ENCODE measurements around the gene SVIL. TPM values are rescaled to one million over a fixed set of nuclear protein-coding genes. Genes with fewer than 3 reads are reported as not detected.
"Not testable (repeated sequence)": the region's sequence is repeated elsewhere in the genome, so short reads cannot be mapped to it uniquely, and the experiment has no call there.

Gene SVIL
- total RNA-seq, 1 experiment from 2014 or later: 10.2 TPM

DNA sequence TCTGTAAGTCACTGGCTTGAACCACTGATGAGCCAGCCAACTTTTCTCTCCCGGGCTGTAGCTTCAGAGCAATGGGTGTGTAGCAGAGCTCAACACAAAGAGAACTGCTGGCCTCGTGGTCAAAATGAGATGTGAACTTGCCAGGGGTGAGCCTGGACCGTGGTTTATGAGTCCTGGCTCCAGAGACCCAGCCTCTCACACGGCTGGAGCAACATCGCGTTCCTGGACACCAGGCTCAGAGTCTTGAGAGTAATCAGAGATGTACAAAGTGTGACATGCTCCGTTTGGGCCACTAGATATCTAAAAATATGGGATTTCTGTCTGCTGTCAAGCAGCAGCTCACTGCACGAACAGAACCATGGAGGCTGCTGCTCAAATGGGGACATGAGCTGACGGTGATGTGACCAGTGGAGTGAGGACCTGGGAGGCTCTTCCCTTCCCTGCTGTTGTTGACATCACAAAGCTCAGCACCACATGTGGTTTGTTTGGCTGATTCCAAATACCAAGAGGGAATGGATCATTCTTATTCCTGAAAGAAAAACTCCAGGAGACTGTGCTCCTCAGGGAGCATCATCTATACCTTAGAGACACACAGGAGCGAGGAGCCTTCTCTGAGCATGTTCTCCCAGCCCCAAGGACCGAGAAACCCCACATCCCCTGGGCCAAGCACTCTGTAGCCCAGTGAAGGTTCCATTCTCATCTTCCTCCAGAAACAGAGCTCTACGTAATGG is 9.2 kb upstream of the SVIL start:
- no peak overlapping the region for H3K27ac ChIP-seq
- no peak for DNase-seq (ENCODE audit: low read depth in 1 of 2, low spot score in 2 of 2)
- no peaks in the 10 kb centered on the region for H3K36me3 ChIP-seq
- peaks cover 33% of the 10 kb centered on the region for H3K4me1 ChIP-seq (replicated peaks)
- no peaks in the 10 kb centered on the region for H3K9me3 ChIP-seq (replicated peaks)
- no peaks in the 10 kb centered on the region for H3K27me3 ChIP-seq (replicated peaks)
- H3K4me3 ChIP-seq: no peak overlapping the region

GRCh38 chr10:29642990-29643389 is 8.2 kb upstream of the SVIL start:
- H3K36me3 ChIP-seq: no peaks in the 10 kb centered on the region
- DNase-seq (ENCODE audit: low read depth in 1 of 2, low spot score in 2 of 2): no peak
- H3K4me3 ChIP-seq: no peak overlapping the region
- no peaks in the 10 kb centered on the region for H3K9me3 ChIP-seq (replicated peaks)
- H3K27ac ChIP-seq: no peak overlapping the region
- H3K4me1 ChIP-seq (replicated peaks): peaks cover 24% of the 10 kb centered on the region
- no peaks in the 10 kb centered on the region for H3K27me3 ChIP-seq (replicated peaks)

DNA sequence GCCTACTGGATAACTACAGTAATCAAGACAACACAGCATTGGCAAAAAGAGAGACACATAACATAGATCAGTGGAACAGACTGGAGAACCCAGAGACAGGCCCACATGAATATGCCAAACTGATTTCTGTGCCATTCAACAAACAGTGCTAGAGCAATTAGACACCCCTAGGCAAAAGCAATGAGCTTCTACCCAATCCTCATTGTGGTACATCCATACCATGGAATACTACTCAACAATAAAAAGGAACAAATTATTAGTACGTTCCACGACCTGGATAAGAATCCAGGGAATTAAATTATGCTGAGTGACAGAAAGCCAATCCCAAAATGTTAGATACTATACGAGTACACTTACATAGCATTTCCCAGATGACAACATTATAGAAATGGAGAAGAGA is 2.8 kb upstream of the SVIL start:
- Histone ChIP-seq H3K27me3 (replicated peaks) (no peaks in the 10 kb centered on the region), H3K4me3 (no peak overlapping the region), H3K4me1 (replicated peaks) (peaks cover 42% of the 10 kb centered on the region), H3K36me3 (no peaks in the 10 kb centered on the region), H3K9me3 (replicated peaks) (no peaks in the 10 kb centered on the region), H3K27ac (no peak overlapping the region)
- DNase-seq (ENCODE audit: low read depth in 1 of 2, low spot score in 2 of 2): no peak

GRCh38 chr10:29636178-29636577 is 1.4 kb upstream of the SVIL start:
- peak overlapping the region; percentile 69 for H3K27ac ChIP-seq
- DNase-seq (ENCODE audit: low read depth in 1 of 2, low spot score in 2 of 2): peak in 1 of 2 experiments; percentile 85

DNA sequence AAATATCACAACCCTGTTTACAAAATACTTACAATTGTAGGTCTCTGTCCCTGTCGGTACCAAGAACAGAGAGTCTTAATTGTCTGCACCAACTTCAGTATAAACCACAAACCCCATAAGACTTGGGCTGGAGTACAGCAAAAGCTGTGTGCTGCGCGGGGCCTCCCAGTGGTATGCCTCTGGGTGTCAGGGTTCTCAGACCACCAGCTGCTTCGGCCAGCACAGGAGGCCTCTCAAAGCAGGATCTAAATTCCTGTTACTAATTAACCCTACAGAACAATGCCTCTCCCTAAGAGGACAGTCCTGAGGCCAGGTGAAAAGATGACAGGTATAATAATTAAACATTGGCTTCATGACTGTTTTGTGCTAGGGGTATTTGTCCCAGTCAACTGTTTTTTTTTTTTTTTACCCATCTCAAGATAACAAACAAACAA is 957 bp upstream of the SVIL start:
- peak overlapping the region; percentile 69 for H3K27ac ChIP-seq
- no peaks in the 10 kb centered on the region for H3K9me3 ChIP-seq (replicated peaks)
- H3K27me3 ChIP-seq (replicated peaks): no peaks in the 10 kb centered on the region
- peak; percentile 67 to 75 for DNase-seq (ENCODE audit: low read depth in 1 of 2, low spot score in 2 of 2)
- H3K4me1 ChIP-seq (replicated peaks): peaks cover 43% of the 10 kb centered on the region
- no peak overlapping the region for H3K4me3 ChIP-seq
- no peaks in the 10 kb centered on the region for H3K36me3 ChIP-seq

More at GRCh38 chr10:29636178-29636577, 1.4 kb upstream of the SVIL start:
- Histone ChIP-seq H3K4me1 (replicated peaks) (peaks cover 43% of the 10 kb centered on the region), H3K9me3 (replicated peaks) (no peaks in the 10 kb centered on the region), H3K4me3 (no peak overlapping the region), H3K27me3 (replicated peaks) (no peaks in the 10 kb centered on the region), H3K36me3 (no peaks in the 10 kb centered on the region)

GRCh38 chr10:29634105-29634504 is 666 bp downstream of the SVIL start:
- Histone ChIP-seq H3K36me3 (no peaks in the 10 kb centered on the region), H3K27me3 (replicated peaks) (no peaks in the 10 kb centered on the region), H3K4me3 (no peak overlapping the region), H3K27ac (peak overlapping the region; percentile 69), H3K4me1 (replicated peaks) (peaks cover 43% of the 10 kb centered on the region), H3K9me3 (replicated peaks) (no peaks in the 10 kb centered on the region)
- DNase-seq (ENCODE audit: low read depth in 1 of 2, low spot score in 2 of 2): no peak

GRCh38 chr10:29631049-29631339 is 3.8 kb downstream of the SVIL start:
- DNase-seq (ENCODE audit: low read depth in 1 of 2, low spot score in 2 of 2): no peak
- Histone ChIP-seq H3K27me3 (replicated peaks) (no peaks in the 10 kb centered on the region), H3K9me3 (replicated peaks) (no peaks in the 10 kb centered on the region), H3K4me3 (no peak overlapping the region), H3K36me3 (no peaks in the 10 kb centered on the region), H3K4me1 (replicated peaks) (peaks cover 36% of the 10 kb centered on the region), H3K27ac (no peak overlapping the region)

- no peaks in the 10 kb centered on the region for H3K9me3 ChIP-seq (replicated peaks)
- no peaks in the 10 kb centered on the region for H3K36me3 ChIP-seq
- no peaks in the 10 kb centered on the region for H3K27me3 ChIP-seq (replicated peaks)
- H3K4me1 ChIP-seq (replicated peaks): peaks cover 30% of the 10 kb centered on the region
- peak in 1 of 2 experiments; percentile 2 for DNase-seq (ENCODE audit: low read depth in 1 of 2, low spot score in 2 of 2)
- H3K4me3 ChIP-seq: no peak overlapping the region
- H3K27ac ChIP-seq: no peak overlapping the region
Measured at GRCh38 chr10:29630205-29631048, 4.3 kb downstream of the SVIL start.

- H3K27ac ChIP-seq: no peak overlapping the region
- no peak overlapping the region for H3K4me3 ChIP-seq
- peak in 1 of 2 experiments; percentile 10 for DNase-seq (ENCODE audit: low read depth in 1 of 2, low spot score in 2 of 2)
- peaks cover 16% of the 10 kb centered on the region for H3K4me1 ChIP-seq (replicated peaks)
- H3K9me3 ChIP-seq (replicated peaks): no peaks in the 10 kb centered on the region
- H3K36me3 ChIP-seq: no peaks in the 10 kb centered on the region
- H3K27me3 ChIP-seq (replicated peaks): no peaks in the 10 kb centered on the region
Measured at GRCh38 chr10:29628912-29629526, 5.8 kb downstream of the SVIL start.

DNA sequence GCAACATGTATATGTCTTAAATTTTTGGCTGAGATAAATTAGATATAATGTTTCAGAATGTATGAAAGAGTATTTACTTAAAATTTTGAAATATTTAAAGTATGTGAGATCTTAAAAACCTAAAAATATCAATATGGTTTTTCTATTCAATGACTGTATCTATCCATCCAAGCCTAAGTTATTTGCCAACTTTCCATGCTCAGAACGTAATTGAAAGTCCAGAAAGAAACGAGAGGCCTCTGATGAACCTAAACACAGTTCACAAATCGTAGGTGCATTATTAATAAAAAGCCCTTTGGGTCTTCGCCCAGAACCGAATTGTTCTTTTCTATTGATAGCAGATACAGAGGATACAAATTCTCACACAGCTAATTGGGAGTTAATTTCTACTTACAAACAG is 6.5 kb downstream of the SVIL start:
- H3K4me3 ChIP-seq: no peak overlapping the region

DNA sequence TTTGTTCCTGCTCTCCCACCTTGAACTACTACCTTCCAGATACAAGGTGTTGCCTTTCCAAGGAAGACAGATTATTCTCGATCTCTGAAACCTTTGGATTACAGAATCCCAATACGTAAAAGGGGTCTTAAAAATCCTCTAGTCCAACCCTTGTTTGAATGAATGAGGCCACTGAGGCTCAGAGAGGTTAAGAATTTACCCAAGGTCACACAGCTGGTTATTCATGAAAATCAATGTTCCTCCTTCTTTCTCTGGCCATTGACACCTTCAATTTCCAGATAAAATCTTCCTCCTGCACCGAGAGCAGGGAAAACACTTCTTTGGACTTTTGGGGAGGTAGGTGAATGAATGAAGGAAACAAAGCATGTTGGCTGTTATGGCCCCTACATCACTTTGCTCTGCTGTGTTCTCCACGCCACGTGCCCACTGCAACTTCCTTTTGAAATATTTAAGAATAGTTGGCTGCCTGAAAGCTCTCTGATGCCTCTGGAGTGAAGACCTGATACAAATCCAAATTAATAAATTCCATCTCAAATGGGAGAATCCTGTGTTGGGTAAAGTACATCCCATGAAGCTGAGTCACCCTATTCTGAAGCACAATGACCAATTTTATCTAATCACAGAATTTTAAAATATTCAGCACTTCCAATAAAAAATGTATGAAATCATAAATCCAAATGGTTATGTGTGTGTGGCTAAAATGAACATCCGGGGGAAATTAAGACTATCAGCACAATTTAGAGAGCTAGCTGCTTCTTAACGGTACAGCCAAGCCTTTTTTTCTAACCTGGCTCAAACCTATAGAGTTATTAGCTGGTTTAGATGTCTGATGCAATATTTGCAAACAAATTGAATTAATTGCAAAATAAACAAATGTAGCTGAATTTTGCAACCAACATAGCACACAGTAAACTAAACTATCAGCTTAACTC is 7.3 kb downstream of the SVIL start:
- no peak for DNase-seq (ENCODE audit: low read depth in 1 of 2, low spot score in 2 of 2)
- Histone ChIP-seq H3K4me3 (no peak overlapping the region), H3K36me3 (no peaks in the 10 kb centered on the region), H3K9me3 (replicated peaks) (no peaks in the 10 kb centered on the region), H3K27ac (no peak overlapping the region), H3K4me1 (replicated peaks) (peaks cover under 1% of the 10 kb centered on the region), H3K27me3 (replicated peaks) (no peaks in the 10 kb centered on the region)

More for the DNA sequence above, 6.5 kb downstream of the SVIL start:
- H3K27ac ChIP-seq: no peak overlapping the region
- peaks cover 9% of the 10 kb centered on the region for H3K4me1 ChIP-seq (replicated peaks)
- no peak for DNase-seq (ENCODE audit: low read depth in 1 of 2, low spot score in 2 of 2)
- no peaks in the 10 kb centered on the region for H3K9me3 ChIP-seq (replicated peaks)
- no peaks in the 10 kb centered on the region for H3K36me3 ChIP-seq
- no peaks in the 10 kb centered on the region for H3K27me3 ChIP-seq (replicated peaks)

- not testable (repeated sequence) for H3K27ac ChIP-seq; H3K4me3 ChIP-seq; DNase-seq (ENCODE audit: low read depth in 1 of 2, low spot score in 2 of 2); H3K27me3 ChIP-seq (replicated peaks); H3K36me3 ChIP-seq; H3K9me3 ChIP-seq (replicated peaks)
- H3K4me1 ChIP-seq (replicated peaks): peaks cover 12% of the 10 kb centered on the region
Measured at GRCh38 chr10:29624357-29624756, 10.4 kb downstream of the SVIL start.

DNA sequence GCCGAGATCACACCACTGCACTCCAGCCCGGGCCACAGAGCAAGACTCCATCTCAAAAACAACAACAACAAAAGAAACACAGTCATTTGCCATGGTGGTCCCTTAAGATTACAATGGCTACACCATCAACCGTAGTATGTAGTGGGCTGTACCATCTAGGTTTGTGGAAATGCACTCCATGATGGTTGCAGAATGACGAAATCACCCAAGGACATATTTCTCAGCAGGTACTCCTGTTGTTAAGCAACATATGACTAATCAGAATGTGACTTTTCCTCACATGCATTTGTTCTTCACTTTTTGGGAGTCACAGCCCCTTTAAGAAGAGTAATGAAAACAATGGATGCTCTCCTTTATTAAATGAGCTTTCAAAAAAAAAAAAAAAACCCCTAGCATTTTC is 11.0 kb downstream of the SVIL start:
- peaks cover 17% of the 10 kb centered on the region for H3K4me1 ChIP-seq (replicated peaks)
- H3K27me3 ChIP-seq (replicated peaks): no peaks in the 10 kb centered on the region
- DNase-seq (ENCODE audit: low read depth in 1 of 2, low spot score in 2 of 2): no peak
- no peak overlapping the region for H3K4me3 ChIP-seq
- H3K9me3 ChIP-seq (replicated peaks): no peaks in the 10 kb centered on the region
- no peaks in the 10 kb centered on the region for H3K36me3 ChIP-seq
- H3K27ac ChIP-seq: no peak overlapping the region

Data from SJSA1 (cell line).